Activated naive CD4-positive, alpha-beta T cell treated with anti-CD3 and anti-CD28 coated beads, Interleukin-2, amount 50 U/mL, for 24 hours (primary cell): ENCODE data around the gene NHEJ1.

Experiments used
- H3K27ac Mint-ChIP-seq: one replicate; pipeline ENCODE4 v1.8.0; 2021; ENCODE audit warnings: mild to moderate bottlenecking, mixed read lengths
- H3K27me3 Mint-ChIP-seq: one replicate; pipeline ENCODE4 v1.8.0; 2021; ENCODE audit warnings: mixed read lengths
- H3K36me3 Mint-ChIP-seq: one replicate; pipeline ENCODE4 v1.8.0; 2021; ENCODE audit warnings: mixed read lengths
- H3K4me1 Mint-ChIP-seq: one replicate; pipeline ENCODE4 v1.8.0; 2021; ENCODE audit warnings: mixed read lengths
- H3K4me3 Mint-ChIP-seq: one replicate; pipeline ENCODE4 v1.8.0; 2021; ENCODE audit warnings: mild to moderate bottlenecking, mixed read lengths
- H3K9me3 Mint-ChIP-seq: one replicate; pipeline ENCODE4 v1.8.0; 2021; ENCODE audit warnings: mixed read lengths

NHEJ1 gene

GRCh38 chr2:219028996-219029828 is 131.4 kb downstream of the NHEJ1 start:
- Mint-ChIP-seq H3K27me3 (peaks cover 10% of the 10 kb centered on the region), H3K4me3 (no peak overlapping the region), H3K9me3 (no peaks in the 10 kb centered on the region), H3K36me3 (no peaks in the 10 kb centered on the region), H3K27ac (no peak overlapping the region), H3K4me1 (no peaks in the 10 kb centered on the region)

GRCh38 chr2:219028141-219028540 is 132.5 kb downstream of the NHEJ1 start:
- Mint-ChIP-seq H3K36me3 (no peaks in the 10 kb centered on the region), H3K27me3 (peaks cover 4% of the 10 kb centered on the region), H3K4me1 (no peaks in the 10 kb centered on the region), H3K9me3 (no peaks in the 10 kb centered on the region), H3K4me3 (no peak overlapping the region), H3K27ac (no peak overlapping the region)

DNA sequence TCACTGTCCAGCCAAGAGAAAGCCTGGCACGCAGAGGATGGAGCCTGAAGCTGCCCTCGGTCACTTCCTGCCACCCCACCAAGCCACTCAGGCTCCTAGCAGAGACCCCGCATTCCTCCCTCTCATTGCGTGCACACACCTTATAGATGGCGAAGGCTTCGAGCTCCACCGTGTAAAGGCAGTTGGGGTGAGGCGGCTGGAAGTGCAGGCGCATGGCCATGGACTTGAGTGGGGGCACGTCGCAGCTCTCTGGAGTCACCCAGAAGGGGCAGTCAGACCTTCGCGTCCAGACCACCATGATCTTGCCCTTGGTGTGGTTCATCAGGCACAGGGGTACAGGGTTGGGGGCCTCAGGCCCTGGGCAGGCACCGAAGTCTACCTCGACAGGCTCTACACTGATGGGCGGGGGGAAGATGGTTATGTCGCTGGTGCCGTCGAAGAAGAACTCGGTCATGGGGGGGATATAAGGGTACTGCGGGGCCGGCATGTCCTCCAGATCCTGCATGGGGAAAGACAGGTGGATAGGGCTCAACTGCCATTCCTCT is 133.0 kb downstream of the NHEJ1 start:
- Mint-ChIP-seq H3K36me3 (no peaks in the 10 kb centered on the region), H3K27me3 (peaks cover 4% of the 10 kb centered on the region), H3K4me3 (no peak overlapping the region), H3K27ac (no peak overlapping the region), H3K9me3 (no peaks in the 10 kb centered on the region), H3K4me1 (no peaks in the 10 kb centered on the region)

- Mint-ChIP-seq H3K36me3 (no peaks in the 10 kb centered on the region), H3K27ac (no peak overlapping the region), H3K27me3 (peaks cover 4% of the 10 kb centered on the region), H3K9me3 (no peaks in the 10 kb centered on the region), H3K4me1 (no peaks in the 10 kb centered on the region), H3K4me3 (no peak overlapping the region)
Observed at GRCh38 chr2:219026946-219027345, 133.7 kb downstream of the NHEJ1 start.

- Mint-ChIP-seq H3K36me3 (no peaks in the 10 kb centered on the region), H3K4me3 (no peak overlapping the region), H3K9me3 (no peaks in the 10 kb centered on the region), H3K27me3 (peaks cover 4% of the 10 kb centered on the region), H3K4me1 (no peaks in the 10 kb centered on the region), H3K27ac (no peak overlapping the region)
Observed at GRCh38 chr2:219025637-219026585, 134.7 kb downstream of the NHEJ1 start.
